HEK293 (cell line): ENCODE measurements around the gene MAPKAPK3.

Experiments
- CTCF ChIP-seq: fragments of 450-650 bp; formaldehyde crosslinking; IDR thresholded peaks from 2 replicates; pipeline ENCODE4 v1.5.1; 2016; ENCODE audit warnings: missing biosample characterization, missing genetic modification characterization
- KLF1 ChIP-seq: fragments of 450-650 bp; formaldehyde crosslinking; IDR thresholded peaks from 2 replicates; pipeline ENCODE4 v1.5.1; 2016; ENCODE audit warnings: missing biosample characterization, missing genetic modification characterization
- ZNF302 ChIP-seq: fragments of 450-650 bp; formaldehyde crosslinking; IDR thresholded peaks from 2 replicates; pipeline ENCODE4 v1.5.1; 2016; ENCODE audit warnings: missing biosample characterization, missing genetic modification characterization, low read depth
- ZNF521 ChIP-seq: fragments of 450-650 bp; formaldehyde crosslinking; IDR thresholded peaks from 2 replicates; pipeline ENCODE4 v1.5.1; 2017; ENCODE audit warnings: missing biosample characterization, mild to moderate bottlenecking, missing genetic modification characterization
- ZNF530 ChIP-seq: fragments of 450-650 bp; formaldehyde crosslinking; IDR thresholded peaks from 2 replicates; pipeline ENCODE4 v1.5.1; 2016; ENCODE audit warnings: low read depth, missing biosample characterization, missing genetic modification characterization

- TF ChIP-seq ZNF530 (tag by site-specific recombination) (no peak), ZNF302 (tag by site-specific recombination) (no peak), CTCF (tag by site-specific recombination) (no peak), ZNF521 (tag by site-specific recombination) (no peak), KLF1 (tag by site-specific recombination) (no peak)
These were observed 9.4 kb downstream of the MAPKAPK3 start for GRCh38 chr3:50626401-50626800.
